Epithelial cell of prostate (primary cell): ENCODE data around the gene ATP10A.

Experiments used
- DNase-seq: peaks from one replicate; pipeline ENCODE4 v3.0.0-alpha.2; 2011; ENCODE audit warnings: low read depth, low spot score
- H3K27ac ChIP-seq: fragments of 450-650 bp; 2 replicates; pipeline ENCODE4 v1.5.1; 2017; ENCODE audit warnings: mild to moderate bottlenecking

Gene ATP10A

DNA sequence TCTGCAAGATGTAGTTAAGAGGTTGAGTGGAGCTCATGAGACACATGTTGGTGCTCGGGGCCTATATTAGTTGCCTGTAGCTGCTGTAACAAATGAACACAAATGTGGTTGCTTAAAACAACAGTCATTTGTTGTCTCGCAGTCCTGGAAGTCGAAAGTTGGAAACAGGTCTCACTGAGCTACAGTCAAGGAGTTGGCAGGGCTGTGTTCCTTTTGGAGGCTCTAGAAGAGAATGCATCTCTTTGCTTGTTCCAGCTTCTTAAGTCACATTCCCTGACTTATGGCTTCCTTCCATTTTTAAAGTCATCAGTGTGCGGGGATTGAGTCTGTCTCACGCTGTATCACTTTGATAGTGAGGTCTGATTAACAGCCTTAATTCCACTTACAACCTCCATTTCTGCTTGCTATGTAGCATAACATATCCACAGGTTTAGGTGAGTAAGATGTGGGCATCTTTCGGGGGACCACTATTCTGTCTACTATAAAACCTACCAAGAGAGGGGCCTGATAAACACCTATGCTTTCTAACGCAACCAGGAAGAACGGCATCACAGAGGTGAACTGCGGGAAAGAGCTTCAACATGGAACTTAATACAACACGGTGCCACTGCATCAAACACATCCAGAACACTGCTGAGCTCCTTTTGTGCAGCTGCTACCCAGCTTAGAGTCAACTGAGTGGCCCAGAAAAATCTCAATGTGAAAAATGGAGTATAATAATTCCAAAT lies 119.4 kb downstream of the ATP10A start:
- no peak overlapping the region for H3K27ac ChIP-seq
- no peak for DNase-seq

DNA sequence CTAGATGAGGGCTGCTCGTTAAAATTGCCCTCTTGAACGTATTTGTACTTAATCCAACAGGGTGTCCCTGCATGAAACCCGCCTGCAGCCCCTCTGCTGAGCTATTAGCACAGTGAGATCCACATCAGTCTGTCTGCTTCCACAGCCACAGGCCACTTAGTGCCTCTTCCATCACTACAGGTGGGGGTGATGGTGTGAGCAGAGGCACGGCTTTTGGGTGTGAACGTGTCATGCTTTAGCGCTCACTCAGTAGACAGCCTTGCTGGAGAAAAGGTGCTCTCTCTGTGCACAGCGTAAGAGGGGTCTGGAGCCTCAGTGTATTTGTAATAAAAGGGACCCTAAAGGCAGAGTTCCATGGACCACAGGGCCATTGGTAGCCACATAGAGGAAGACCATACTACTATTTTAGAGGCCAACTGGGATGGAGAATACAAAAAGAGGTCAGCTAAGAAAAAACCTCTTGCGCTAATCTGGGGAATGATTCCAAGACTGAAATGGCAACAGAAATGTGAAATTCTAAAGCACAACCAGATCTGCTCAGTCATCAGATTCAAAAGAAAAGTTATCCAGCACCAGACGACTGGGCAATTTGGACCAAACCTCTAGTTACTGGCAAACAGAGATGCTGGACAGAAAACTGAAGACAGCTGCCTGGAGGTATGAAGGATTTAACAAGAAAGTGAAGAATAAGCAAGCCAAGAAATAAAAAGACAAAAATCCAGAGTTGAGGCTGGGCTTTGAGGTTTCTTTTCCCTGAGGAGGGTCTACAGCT lies 120.2 kb downstream of the ATP10A start:
- no peak overlapping the region for H3K27ac ChIP-seq
- DNase-seq = no peak

DNA sequence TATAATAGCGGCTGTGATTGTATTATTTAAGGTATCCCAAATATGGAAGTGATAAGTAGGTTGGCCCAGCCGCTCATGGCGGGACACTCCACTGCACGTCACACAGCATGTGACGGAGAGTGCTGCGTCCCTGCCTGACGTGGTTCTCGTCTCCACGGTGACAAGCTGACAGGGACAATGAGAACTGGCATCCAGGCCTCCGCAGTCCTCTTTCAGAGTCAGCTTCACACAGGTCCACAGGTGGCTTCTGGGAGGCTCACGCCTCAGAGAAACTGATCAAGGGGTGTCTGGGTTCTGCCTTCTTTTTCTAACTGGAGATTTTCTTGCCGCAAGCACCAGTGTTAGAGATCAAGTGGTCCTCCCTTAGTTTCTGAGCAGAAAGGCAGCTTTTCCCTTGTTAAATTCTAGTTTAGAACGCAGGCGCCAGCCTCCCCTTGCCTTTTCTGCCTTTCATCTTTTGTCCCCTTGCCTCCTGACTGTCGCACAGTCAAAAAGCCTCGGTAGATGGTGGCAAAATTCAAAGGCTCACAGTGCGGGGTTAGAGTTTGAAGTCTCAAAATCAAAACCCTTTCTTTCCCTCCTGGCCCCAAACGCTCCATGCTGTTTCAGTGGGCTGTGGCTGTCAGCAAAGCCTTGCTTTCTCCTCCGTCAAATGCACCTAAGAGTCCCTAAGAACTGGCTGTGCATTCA lies 120.9 kb downstream of the ATP10A start:
- DNase-seq = no peak
- H3K27ac ChIP-seq = no peak overlapping the region

DNA sequence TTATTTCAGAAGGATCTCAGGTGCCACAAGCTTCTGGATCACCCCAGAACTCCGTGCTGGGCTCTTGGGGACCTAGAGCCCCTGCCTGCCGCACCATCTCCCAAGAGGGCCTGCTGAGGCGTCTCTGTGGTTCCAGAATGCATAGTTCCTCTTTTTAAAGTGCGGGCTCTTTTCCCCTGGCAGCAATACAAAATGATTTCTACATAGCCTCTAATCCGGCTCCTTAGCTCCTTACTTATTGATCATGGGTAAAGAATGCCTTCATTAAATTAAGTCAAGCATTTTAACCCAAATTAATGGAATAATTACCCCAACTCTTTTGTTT lies 121.9 kb downstream of the ATP10A start:
- no peak overlapping the region for H3K27ac ChIP-seq
- no peak for DNase-seq

DNA sequence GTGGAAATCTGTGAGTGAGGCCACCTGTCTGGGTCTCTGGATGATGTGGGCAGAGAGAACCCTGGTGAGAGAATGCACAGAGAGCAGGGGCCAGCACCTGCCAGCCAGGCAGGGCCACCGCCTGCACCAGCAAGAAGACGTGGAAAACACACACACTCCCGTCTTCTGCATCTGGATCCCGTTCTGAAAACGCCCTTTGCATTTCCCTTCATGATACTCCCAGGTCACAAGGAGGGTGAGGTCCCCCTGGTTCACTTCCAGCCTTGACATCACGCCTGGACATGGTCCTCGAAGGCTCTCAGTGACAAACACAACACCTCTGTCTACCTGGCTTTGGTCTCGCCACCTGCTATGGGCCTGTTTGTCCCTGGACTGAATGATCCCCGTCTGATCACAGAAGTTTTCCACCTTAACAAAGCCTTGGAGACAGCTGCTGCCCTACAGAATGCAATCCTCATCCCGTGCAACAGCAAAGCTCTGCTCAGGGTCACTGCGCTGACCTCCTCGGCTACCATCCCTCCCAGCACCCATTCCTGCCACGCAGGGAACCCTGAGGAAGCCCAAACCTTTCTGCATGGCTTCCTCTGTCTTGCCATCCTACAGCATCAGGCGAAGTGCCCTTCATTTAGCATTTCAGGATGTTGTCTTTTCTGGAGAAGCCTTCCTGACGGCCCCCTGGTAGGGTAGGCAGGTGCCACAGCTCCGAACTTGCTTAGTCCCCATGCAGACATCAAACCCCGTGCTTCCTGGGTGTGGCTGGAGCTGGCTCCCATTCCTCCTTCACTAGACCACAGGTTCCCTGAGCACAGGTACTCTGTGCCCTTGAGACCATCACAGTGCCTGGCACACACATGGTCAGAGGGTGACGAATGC lies 122.5 kb downstream of the ATP10A start:
- H3K27ac ChIP-seq = no peak overlapping the region
- no peak for DNase-seq

DNA sequence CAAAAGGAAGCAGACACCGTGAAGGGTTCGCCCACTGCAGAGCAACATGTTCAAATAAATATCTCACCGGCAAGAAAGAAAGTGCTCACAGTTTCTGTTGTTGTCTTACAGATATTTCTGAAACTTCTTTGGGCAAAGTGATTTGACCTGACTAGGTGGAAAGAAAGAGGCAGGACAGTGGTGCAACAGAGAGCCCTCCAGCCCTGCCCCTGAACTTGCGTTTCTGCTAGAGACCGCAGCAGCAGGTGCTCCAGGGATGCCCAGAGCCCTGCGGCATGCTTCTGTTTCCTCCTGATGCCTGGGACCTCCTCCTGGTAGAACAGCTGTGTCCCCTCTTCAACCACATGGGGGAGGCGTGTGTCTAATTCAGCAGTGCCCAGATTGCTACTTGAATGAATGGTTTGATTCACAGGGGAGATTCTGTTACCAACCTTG lies 123.4 kb downstream of the ATP10A start:
- no peak for DNase-seq

DNA sequence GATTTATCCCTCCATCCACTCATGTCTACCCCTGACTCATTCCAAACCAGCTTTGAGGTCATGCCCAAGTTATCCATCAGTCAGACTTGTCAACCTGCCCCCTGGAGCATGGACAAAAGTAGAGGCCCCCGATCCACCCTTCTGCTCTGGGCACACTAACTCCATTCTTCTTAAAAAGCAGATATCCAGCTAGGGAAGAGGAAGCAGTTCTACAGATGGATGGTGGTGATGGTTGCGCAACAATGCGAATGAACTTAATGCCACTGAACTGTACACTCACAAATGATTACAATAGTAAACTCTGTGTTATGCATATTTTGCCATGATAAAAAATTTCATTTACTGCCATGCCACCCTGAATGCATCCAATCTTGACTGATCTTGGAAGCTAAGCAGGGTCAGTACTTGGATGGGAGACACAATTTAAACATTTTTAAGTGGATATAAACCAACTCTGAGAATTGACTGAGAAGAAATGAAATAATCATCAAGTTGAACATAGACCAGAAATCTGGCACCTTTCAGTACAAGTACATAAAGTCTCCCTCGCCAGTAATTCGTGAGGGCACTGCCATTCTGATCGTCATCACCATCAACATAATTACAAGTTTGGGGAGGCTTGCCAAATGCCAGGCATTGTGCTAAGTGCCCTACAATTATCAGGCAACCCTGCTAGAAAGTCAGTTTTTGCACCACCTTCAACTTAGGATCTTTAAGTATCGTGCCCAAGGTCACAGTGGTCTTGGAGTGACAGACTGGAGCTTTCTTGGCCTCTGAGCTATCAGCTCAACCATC lies 124.8 kb downstream of the ATP10A start:
- no peak for DNase-seq
- no peak overlapping the region for H3K27ac ChIP-seq

More for the DNA sequence above, 123.4 kb downstream of the ATP10A start:
- H3K27ac ChIP-seq = no peak overlapping the region

DNA sequence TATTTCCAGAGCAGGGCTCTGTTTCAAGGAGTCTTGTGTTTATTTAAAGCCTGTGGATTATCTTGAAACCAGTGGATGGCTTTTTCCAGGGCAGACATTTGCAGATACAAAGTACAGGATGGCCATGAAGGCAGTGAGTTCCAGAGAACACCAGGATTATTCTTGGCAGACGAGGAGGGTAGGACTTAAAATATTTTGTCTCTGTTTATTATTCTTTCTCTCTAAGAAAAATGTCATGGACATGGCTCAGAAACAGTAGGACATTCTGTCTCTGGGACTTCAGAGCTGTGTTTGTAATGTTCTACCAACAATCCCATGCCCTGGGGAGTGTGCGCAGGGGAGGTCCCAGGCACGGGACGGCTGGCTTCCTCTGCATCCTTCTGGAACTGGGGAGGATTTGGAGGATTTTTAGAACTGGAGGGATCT lies 125.9 kb downstream of the ATP10A start:
- DNase-seq = no peak
- H3K27ac ChIP-seq = no peak overlapping the region

DNA sequence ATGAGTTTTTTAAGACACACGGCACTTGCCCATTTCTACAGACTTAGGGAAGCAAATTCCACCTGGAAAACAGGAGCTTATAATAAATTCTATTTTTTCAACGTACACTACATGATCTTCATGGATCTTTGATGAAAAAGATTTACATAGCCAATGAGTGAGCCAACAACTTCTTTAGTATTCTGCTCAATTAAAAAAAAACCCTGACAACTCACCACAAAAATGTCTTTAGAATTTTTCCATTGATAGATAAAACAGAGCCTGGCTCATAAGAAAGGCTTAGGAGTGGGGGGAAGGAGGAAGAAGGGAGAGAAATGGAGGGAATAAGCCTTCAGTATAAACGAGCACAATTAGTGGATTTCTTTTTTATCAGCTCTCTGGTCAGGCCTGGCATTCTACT lies 126.7 kb downstream of the ATP10A start:
- DNase-seq = no peak

DNA sequence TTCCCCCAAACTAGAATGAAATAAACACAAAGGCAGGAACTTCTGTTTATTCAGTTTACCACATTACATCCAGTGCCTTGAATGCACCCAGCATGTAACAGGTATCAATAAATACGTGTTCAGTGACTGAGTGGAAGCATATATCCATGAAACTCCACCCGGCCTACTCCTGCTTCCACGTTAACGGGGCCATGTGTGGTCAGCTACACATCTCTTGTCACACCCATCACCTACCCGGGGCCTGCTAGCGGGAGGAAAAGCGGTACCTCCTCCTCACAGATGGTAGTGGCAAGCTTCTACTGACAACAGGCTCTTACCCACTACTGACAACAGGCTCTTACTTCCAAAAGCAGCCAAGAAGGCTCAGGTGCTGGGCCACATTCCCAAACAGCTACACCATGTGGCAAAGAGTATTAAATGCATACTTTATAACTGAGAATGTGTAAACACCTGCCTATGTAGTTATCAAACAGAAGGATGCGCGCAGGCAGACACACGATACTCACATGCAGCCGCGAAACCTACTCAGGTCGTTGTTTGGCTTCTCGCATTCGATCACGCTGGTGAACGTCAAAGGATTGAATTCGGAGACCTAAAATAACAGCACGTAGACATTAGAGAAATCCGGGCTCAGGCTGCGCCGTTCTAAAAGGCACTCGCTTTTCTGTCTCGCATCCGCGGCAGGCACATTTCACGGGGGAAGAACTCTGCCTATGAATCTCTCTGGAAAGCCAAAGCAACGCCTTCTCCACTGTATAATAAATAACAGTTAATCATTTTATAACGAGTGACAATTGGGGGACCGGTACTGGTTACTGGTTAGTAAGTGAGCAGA lies 127.4 kb downstream of the ATP10A start:
- DNase-seq = no peak
- H3K27ac ChIP-seq = no peak overlapping the region

More for the DNA sequence above, 126.7 kb downstream of the ATP10A start:
- no peak overlapping the region for H3K27ac ChIP-seq

DNA sequence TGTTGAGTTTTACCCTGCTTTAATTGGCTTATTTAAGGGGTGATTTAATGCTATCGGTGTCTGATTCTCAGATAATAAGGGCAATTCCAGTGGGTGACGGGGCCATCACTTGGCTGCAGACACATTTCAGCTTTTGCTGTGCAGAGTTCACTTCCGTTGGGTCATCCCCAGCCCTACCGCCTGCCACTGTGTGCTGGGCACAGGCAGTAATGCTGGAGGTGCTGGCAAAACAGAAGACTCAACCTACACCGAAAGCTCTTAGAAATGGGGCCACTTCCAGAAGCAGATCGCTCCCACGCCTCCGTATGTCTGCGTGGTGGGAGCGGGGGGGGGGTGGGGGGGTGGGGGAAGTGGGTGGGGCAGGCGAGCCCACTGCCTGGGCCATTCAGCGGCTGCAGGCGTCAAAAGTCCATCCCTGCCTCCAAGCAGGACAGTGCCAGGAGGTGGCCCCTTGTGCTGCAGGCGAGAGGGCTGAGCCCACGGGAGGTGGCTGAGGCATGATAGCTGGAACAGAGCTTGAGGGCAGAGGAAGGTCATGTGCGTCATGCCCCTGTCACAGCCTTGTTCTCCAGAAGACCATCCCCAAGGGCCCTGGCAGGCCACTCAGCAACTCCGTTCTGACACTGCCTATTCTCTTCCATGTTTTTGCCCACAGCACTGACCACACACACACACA lies 128.3 kb downstream of the ATP10A start:
- no peak for DNase-seq
- H3K27ac ChIP-seq = no peak overlapping the region

DNA sequence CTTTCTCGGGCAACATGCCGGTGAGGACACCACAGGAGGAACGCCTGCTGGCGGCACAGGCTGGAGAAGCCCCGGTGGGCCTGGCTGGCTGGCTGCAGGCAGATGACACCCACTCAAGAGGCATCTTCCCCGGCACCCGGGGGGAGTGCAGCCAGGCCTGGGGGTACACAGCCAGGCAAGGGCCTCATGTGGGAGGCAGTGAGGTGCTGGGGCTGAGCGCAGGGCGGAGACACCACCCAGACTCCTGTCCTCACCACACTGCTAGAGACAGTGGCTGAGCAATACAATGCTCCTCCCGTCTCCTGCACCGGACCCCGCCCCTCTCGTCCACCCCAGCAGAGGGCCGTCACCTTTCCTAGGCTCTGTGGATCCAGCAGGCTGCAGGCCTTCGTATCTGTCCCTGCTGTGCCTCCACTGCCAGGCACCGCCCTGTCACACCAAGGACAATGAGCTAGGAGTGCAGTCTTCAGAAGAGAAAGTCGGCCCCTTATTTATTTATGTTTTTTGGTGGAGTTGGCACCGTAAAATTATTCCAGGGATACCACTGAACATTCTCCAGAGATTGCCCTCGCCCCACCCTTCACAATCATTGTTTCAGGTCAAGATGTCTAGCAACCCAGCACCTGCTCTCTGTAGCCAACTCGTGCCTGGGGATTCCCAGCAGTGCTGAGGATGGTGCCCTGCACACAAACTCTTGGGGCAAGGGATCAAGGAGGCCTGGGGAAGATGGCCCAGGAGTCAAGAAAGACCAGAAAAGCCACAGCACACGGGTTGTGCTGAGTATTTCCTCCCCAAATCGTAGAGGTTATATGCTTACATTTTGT lies 129.1 kb downstream of the ATP10A start:
- DNase-seq = no peak
- H3K27ac ChIP-seq = no peak overlapping the region

DNA sequence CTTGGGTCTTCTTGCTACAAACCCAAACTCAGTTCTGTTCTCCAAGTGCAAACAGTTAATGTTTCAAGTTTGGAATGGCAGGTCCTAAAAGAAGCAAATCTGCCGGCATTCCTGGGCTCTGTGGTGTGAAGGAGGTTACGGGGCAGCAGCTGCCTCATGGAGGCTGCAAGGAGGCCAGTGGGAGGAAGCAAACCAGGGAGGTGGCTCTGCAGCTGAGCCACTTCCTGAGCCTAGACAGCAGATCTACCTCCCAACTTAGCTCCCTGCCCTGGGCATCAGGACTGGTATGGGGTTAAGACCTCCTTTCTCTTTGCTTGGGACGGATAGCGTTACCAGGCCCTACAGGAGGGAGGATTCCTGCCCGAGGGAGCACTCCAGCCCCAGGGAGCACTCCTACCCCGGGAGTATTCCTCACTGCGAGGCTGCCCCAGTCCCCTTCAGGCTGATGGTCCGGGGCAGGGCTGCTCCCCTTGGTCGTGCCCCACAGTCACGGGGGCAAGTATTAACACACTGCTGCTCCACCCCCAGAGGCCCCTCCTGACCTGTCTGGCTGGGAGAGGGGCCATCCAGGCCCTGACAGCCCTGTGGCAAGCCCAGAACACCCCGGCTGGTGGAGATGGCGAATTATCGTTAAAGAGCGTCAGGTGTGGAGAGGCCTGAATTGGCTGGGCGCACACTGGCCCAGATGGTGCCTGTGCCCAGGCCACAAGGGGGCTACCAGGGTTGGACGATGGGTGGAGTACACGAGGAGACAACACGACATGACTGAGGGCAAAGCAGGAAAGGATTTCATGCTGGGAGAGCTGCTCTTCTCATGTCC lies 129.9 kb downstream of the ATP10A start:
- DNase-seq = no peak
- no peak overlapping the region for H3K27ac ChIP-seq

DNA sequence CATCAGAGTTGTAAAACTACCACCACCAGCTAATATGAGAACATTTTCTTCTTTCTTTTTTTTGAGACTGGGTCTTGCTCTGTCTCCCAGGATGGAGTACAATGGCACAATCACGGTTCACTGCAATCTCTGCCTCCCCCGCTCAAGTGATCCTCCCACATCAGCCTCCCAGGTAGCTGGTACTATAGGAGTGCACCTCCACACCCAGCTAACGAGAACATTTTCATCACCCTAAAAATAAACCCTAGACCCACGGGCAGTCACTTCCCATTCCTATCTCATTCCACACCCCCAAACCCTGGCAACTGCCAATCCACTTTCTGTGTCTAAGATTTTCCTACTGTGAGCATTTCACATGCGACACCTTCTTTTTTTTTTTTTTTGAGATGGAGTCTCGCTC lies 130.9 kb downstream of the ATP10A start:
- no peak overlapping the region for H3K27ac ChIP-seq
- DNase-seq = no peak

DNA sequence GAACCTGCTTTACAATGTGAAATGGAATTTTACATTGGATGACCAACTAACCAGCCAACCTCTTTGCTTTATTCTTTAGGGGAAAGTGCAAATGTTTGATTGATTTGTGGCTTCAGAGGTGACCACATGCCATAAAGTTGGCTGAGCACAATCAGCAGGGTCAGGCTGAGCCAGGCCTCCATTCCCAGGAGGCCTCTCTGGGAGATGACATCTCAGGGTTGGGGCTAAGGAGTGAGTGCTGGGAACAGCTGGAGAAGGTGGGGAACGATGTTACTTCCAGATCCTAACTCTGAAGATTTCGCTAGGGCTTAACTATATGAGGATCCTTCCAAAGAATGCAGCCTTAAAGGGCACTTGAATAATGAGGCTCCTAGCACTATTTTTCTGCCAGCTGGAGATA lies 131.7 kb downstream of the ATP10A start:
- DNase-seq = no peak
- no peak overlapping the region for H3K27ac ChIP-seq

DNA sequence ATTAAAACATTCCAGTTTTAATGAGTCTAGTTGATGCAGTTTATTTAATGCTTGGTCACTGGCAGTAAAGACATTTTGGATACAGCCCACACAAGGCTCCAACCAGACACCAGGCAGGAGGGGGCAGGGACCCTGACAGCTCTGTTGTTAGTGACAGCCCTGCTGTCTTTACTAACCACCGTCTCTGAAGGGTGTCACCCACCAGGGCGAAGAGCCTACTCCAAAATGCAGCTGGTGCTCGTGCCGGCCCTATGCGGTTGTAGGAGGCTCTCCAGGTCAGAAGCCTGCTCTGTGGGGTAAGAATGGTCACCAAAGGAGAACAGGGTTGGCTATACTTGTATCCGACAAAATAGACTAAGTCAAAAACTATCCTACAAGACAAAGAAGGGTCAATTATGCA lies 132.2 kb downstream of the ATP10A start:
- no peak for DNase-seq
- H3K27ac ChIP-seq = no peak overlapping the region

DNA sequence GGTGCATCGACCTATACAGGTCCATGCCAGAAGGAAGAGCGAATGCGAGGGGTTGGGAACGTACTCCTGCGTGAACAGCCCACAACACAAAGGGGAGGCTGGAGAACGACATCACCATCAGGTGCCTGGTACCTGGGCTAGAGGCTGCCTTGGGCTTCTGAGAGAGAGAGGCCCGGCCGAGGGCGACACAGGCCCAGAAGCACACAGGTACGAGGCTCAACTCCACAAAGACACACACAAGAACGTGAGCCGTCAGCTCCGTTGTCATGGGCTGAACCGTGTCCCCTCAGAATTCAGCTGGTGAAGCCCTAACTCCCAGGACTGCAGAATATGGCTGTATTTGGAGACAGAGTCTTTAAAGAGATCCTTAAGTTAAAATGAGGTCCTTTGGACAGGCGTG lies 134.3 kb downstream of the ATP10A start:
- no peak for DNase-seq
- H3K27ac ChIP-seq = no peak overlapping the region
